WI38 (cell line): ENCODE results near the gene CD96.

ENCODE experiments used
- H3K4me3 ChIP-seq: 2 replicates; pipeline ENCODE4 v1.5.1; 2011; ENCODE audit warnings: low read depth, mild to moderate bottlenecking, control low read depth, low read length
- CTCF ChIP-seq: IDR thresholded peaks from 2 replicates; pipeline ENCODE4 v1.5.1; 2012; ENCODE audit warnings: low read depth, mild to moderate bottlenecking, control low read depth, low read length

The CD96 gene

GRCh38 chr3:111603679-111604078 lies 61.7 kb downstream of the CD96 start:
- TF ChIP-seq CTCF = no peak

GRCh38 chr3:111604119-111604518 lies 62.1 kb downstream of the CD96 start:
- no peak overlapping the region for H3K4me3 ChIP-seq
- TF ChIP-seq CTCF = no peak

More at GRCh38 chr3:111603679-111604078, 61.7 kb downstream of the CD96 start:
- H3K4me3 ChIP-seq = no peak overlapping the region

- TF ChIP-seq CTCF = no peak
- no peak overlapping the region for H3K4me3 ChIP-seq
These were observed 63.0 kb downstream of the CD96 start for GRCh38 chr3:111605018-111605417.

- H3K4me3 ChIP-seq = no peak overlapping the region
- no peak for TF ChIP-seq CTCF
These were observed 63.5 kb downstream of the CD96 start for GRCh38 chr3:111605493-111605892.

- no peak for TF ChIP-seq CTCF
- no peak overlapping the region for H3K4me3 ChIP-seq
These were observed 65.4 kb downstream of the CD96 start for GRCh38 chr3:111607240-111607920.

GRCh38 chr3:111608383-111608782 lies 66.4 kb downstream of the CD96 start:
- no peak for TF ChIP-seq CTCF
- H3K4me3 ChIP-seq = no peak overlapping the region

GRCh38 chr3:111609700-111610099 lies 67.7 kb downstream of the CD96 start:
- no peak overlapping the region for H3K4me3 ChIP-seq
- no peak for TF ChIP-seq CTCF
